Measurements from ENCODE around the gene INTS14. TPM values are rescaled to one million over a fixed set of nuclear protein-coding genes. Genes with fewer than 3 reads are reported as not detected.

The INTS14 gene
- total and polyA plus RNA-seq, 11 donors, result 5.7 to 19.3 (median 15.1) TPM

DNA sequence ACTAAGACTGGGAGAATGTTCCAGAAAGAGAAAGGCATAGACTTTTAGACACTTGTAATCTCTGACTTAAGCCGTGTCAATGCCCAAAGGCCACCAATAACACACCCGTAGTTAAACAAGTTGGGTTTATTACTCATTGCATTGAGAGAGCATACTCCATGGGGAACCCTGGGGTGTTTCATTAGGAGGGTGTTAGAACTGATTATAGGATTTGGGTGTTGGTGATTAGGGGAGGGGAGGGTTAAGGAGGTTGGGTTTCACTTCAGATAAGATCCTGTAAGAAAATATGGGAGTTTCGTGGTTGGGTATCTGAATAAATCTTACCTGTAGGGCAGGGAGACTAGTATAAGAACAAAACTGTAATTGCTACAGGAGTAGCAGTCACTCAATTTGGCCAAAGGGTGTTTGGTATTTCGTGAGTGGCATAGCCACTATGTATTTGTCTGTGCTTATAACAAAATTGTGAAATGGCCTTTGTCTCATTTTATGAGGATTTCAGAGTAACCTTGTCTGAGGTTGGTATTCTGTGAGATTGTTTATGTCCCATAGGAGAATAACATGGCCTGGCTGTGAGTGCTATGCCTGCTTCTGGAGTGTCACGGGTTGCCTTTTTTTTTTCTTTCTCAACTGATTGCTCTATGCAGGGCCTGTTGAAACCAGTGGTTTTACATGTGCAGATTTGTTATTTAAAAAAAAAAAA lies 77.7 kb downstream of the INTS14 start:
- WGBS, 4 donors, result 75 to 78% (median 77%) methylated on average over 5 of the region's 5 CpGs
- Histone ChIP-seq H3K36me3 (peaks cover 0 to 4% (median 0%) of the 10 kb centered on the region in 9 donors), H3K4me1 (peaks cover 0 to 31% (median 14%) of the 10 kb centered on the region in 12 donors), H3K27me3 (no peaks in the 10 kb centered on the region), H3K27ac (no peak overlapping the region), H3K9me3 (no peaks in the 10 kb centered on the region), H3K4me3 (no peak overlapping the region)
- DNase-seq (no peak), ATAC-seq (no peak)
- no peak for TF ChIP-seq POLR2A (IDR thresholded peaks at IDR 0.05)
- no peak for TF ChIP-seq CTCF (IDR thresholded peaks at IDR 0.05)
- intact Hi-C loops (cut with DNase I), result no loop called here

GRCh38 chr15:65532738-65533051 lies 78.2 kb downstream of the INTS14 start:
- Histone ChIP-seq H3K27me3 (no peaks in the 10 kb centered on the region), H3K4me3 (no peak overlapping the region), H3K4me1 (peaks cover 0 to 31% (median 14%) of the 10 kb centered on the region in 12 donors), H3K27ac (no peak overlapping the region), H3K9me3 (no peaks in the 10 kb centered on the region), H3K36me3 (peaks cover 0 to 4% (median 0%) of the 10 kb centered on the region in 9 donors)
- DNase-seq (no peak), ATAC-seq (no peak)
- WGBS, 4 donors, result 80 to 98% (median 85%) methylated on average over 1 of the region's 1 CpG
- intact Hi-C loops (cut with DNase I), result no loop called here
- TF ChIP-seq POLR2A (IDR thresholded peaks at IDR 0.05) (no peak), CTCF (IDR thresholded peaks at IDR 0.05) (no peak)

DNA sequence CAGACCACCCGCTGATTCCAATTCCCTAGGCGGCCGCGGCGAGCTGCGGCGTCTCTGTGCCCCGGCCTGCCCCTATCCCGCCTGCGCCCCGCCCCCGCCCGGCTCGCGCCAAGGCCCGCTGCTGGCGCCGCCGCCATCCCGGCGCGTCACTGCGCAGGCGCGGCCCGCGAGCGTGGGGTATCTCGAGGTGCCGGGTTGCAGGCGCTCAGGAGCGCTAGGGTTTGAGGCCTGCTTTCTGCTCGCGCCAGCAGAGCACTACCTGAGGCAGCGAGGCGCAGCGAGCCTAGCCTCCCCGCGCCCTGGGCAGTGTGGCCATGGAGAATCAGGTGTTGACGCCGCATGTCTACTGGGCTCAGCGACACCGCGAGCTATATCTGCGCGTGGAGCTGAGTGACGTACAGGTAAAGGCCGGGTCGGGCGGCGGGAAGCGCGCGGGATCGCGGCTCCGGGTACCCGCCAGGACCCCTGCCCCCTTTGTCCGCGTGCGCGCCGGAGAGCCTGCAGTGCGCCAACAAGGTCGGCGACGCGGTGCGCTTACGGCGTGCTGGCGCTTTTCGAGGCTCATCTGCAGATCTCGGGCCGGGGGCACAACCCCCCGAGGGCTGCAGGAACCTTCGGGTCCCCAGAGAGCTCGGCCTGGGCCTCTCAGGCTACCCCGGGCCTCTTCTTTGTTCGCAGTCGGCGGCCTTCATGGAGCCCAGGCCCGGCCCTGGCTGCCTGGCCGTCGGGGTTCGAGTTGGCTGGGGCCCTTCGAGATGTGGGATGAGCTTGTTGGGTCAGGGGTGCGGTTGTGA lies 80.4 kb downstream of the INTS14 start, which contains the start of gene HACD3:
TSS of gene HACD3 (plus strand) at position 146 of the 794 bp plus-strand sequence. CDS start at position 315, 169 bp downstream.
- Histone ChIP-seq H3K36me3 (no peaks in the 10 kb centered on the region), H3K4me1 (peaks cover 0 to 31% (median 14%) of the 10 kb centered on the region in 12 donors), H3K4me3 (peak within 1 kb of the TSS; percentile 54 to 97 (median 83)), H3K27me3 (no peaks in the 10 kb centered on the region), H3K27ac (peak within 1 kb of the TSS in 11 of 12 donors; percentile 7 to 81 (median 75)), H3K9me3 (no peaks in the 10 kb centered on the region)
- intact Hi-C loops (cut with DNase I), result loop anchor here in 1 of 10 donors (2.0 kb wide), 1 partner anchor 80 kb away; the partner anchor contains the start of gene INTS14
- 0 to 1% (median 1%) methylated on average over 27 to 88 of the region's 88 CpGs for WGBS, 4 donors
- TF ChIP-seq POLR2A (IDR thresholded peaks at IDR 0.05), result peak in 1 of 2 donors; percentile 37
- TF ChIP-seq CTCF (IDR thresholded peaks at IDR 0.05), result no peak
- ATAC-seq (peak; percentile 83 to 99 (median 96)), DNase-seq (peak; percentile 87 to 94 (median 90))

Measured in heart left ventricle (tissue), 16 donors.